GM23248 (cell line): ENCODE results near the gene CCM2. TPM values are rescaled to one million over a fixed set of nuclear protein-coding genes. Genes with fewer than 3 reads are reported as not detected.

Source experiments
- DNase-seq: peaks from one replicate; pipeline ENCODE4 v3.0.0-alpha.2; 2015
- H2AFZ ChIP-seq: fragments of 200-600 bp; sonication (generic); 2 replicates; pipeline ENCODE4 v1.6.1; 2016; ENCODE audit warnings: antibody characterized with exemption
- H3F3A ChIP-seq: fragments of 200-600 bp; sonication (generic); 2 replicates; pipeline ENCODE4 v1.6.1; 2016; ENCODE audit warnings: mild to moderate bottlenecking, antibody characterized with exemption, mixed run types; ENCODE audit not compliant: insufficient read depth
- H3K27ac ChIP-seq: fragments of 200-600 bp; sonication (generic); 2 replicates; pipeline ENCODE4 v1.5.1; 2016; ENCODE audit warnings: mild to moderate bottlenecking
- H3K27me3 ChIP-seq: fragments of 200-600 bp; sonication (generic); replicated peaks from 2 replicates; pipeline ENCODE4 v1.6.1; 2016; ENCODE audit warnings: mild to moderate bottlenecking; ENCODE audit not compliant: insufficient read depth
- H3K36me3 ChIP-seq: fragments of 200-600 bp; sonication (generic); 2 replicates; pipeline ENCODE4 v1.6.1; 2016; ENCODE audit warnings: low read depth, mild to moderate bottlenecking
- H3K4me1 ChIP-seq: fragments of 200-600 bp; sonication (generic); 2 replicates; pipeline ENCODE4 v1.6.1; 2016; ENCODE audit warnings: mild to moderate bottlenecking; ENCODE audit not compliant: insufficient read depth
- H3K4me2 ChIP-seq: fragments of 200-600 bp; sonication (generic); one replicate; pipeline ENCODE4 v1.6.1; 2016; ENCODE audit warnings: mild to moderate bottlenecking; ENCODE audit not compliant: unreplicated experiment
- H3K4me3 ChIP-seq: fragments of 200-600 bp; sonication (generic); 2 replicates; pipeline ENCODE4 v1.5.1; 2016; ENCODE audit warnings: mild to moderate bottlenecking
- H3K79me2 ChIP-seq: fragments of 200-600 bp; sonication (generic); 2 replicates; pipeline ENCODE4 v1.6.1; 2016; ENCODE audit warnings: mild to moderate bottlenecking; ENCODE audit not compliant: insufficient read depth
- H3K9ac ChIP-seq: fragments of 200-600 bp; sonication (generic); 2 replicates; pipeline ENCODE4 v1.6.1; 2016; ENCODE audit warnings: mild to moderate bottlenecking
- H3K9me2 ChIP-seq: fragments of 200-600 bp; sonication (generic); 2 replicates; pipeline ENCODE4 v1.6.1; 2016; ENCODE audit warnings: mixed run types, mild to moderate bottlenecking, moderate library complexity; ENCODE audit not compliant: insufficient read depth
- H3K9me3 ChIP-seq: fragments of 200-600 bp; sonication (generic); one replicate; pipeline ENCODE4 v1.6.1; 2017; ENCODE audit warnings: low read depth
- H4K20me1 ChIP-seq: fragments of 200-600 bp; sonication (generic); 2 replicates; pipeline ENCODE4 v1.6.0; 2016; ENCODE audit not compliant: insufficient read depth
- EZH2 ChIP-seq: fragments of 200-600 bp; sonication (generic); IDR thresholded peaks from 2 replicates; pipeline ENCODE4 v1.6.1; 2018; ENCODE audit warnings: antibody characterized with exemption, mild to moderate bottlenecking; ENCODE audit not compliant: insufficient read depth, poor library complexity, severe bottlenecking
- EZH2phosphoT487 ChIP-seq: fragments of 200-600 bp; sonication (generic); IDR thresholded peaks from 2 replicates; pipeline ENCODE4 v1.6.1; 2018; ENCODE audit warnings: antibody characterized with exemption, moderate library complexity, mild to moderate bottlenecking, low read depth; ENCODE audit not compliant: insufficient read depth
- WGBS, 2 experiments: methylation state at CpG; one replicate each; pipeline ENCODE4 v1.1.6; 2015 to 2017; ENCODE audit warnings: low lambda C conversion rate in 2 of 2, low coverage in 1 of 2; ENCODE audit errors: missing lambda C conversion rate in 2 of 2; 5-methylcytosine and 5-hydroxymethylcytosine counted together
- in situ Hi-C: fragments of 300-500 bp; cut with MboI; formaldehyde crosslinking; loops from 2 replicates; pipeline ENCODE4 v1.15.0; 2020
- polyA plus RNA-seq: library from polyadenylated mRNA; unstranded; fragments of >200 nt; fragmentation: Nextera tagmentation; extraction: Ambion mirVana; gene quantifications from 2 replicates; pipeline ENCODE4 v1.2.1, GENCODE V29; 2016
- total RNA-seq: library from RNA; depleted of rRNA; stranded (reverse); fragments of >200 nt; shearing (Covaris generic); gene quantifications from 2 replicates; pipeline ENCODE4 v1.2.3, GENCODE V29; 2014

The CCM2 gene
- total and polyA plus RNA-seq, 2 experiments from 2014 or later, result 63.8 to 69.3 TPM

GRCh38 chr7:45068236-45069023 is 68.4 kb downstream of the CCM2 start:
- H3K4me1 ChIP-seq, result no peaks in the 10 kb centered on the region
- H3K79me2 ChIP-seq, result peaks cover 29% of the 10 kb centered on the region; the same call in 1 of the 2 replicates
- no peak overlapping the region for H3K27ac ChIP-seq
- H3K4me2 ChIP-seq, result no peak overlapping the region
- no peak overlapping the region for H3K9ac ChIP-seq
- TF ChIP-seq EZH2phosphoT487 (no peak), EZH2 (no peak)
- DNase-seq, result no peak
- no peaks in the 10 kb centered on the region for H3F3A ChIP-seq
- H3K4me3 ChIP-seq, result no peak overlapping the region
- 98% methylated on average over 15 of the region's 15 CpGs for WGBS, 2 experiments
- H3K27me3 ChIP-seq, result no peaks in the 10 kb centered on the region
- no peaks in the 10 kb centered on the region for H3K9me2 ChIP-seq
- peaks cover 9% of the 10 kb centered on the region; the same call in 1 of the 2 replicates for H3K36me3 ChIP-seq
- in situ Hi-C loops, result no loop called here
- no peak overlapping the region for H2AFZ ChIP-seq
- H4K20me1 ChIP-seq, result no peaks in the 10 kb centered on the region; the same call in 1 of the 2 replicates
- H3K9me3 ChIP-seq, result no peaks in the 10 kb centered on the region

GRCh38 chr7:45069444-45070253 is 69.6 kb downstream of the CCM2 start:
- in situ Hi-C loops, result no loop called here

DNA sequence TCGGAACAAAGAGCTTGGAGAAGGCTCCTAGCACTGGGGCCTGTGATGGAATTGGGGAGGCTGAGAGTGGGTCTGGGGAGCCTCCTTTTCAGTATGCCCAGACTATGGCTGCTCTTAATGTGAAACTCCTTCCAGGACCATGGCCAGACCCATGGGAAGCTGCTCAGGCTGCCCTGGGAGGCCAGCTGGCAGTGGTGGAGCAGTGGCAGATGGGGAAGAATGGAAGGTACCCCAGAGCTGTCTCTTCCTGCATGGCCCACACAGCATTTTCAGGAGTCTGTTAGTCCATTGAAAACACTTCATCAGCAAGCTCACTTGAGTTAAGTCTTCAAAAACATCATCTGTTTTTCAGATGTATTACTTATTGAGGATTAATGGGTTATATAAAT is 70.2 kb downstream of the CCM2 start:
- Histone ChIP-seq H3K9me3 (no peaks in the 10 kb centered on the region), H3K27ac (no peak overlapping the region), H3K36me3 (no peaks in the 10 kb centered on the region; the same call in 1 of the 2 replicates), H3K4me2 (no peak overlapping the region), H3K79me2 (0 out of 2 replicates have a peak, but pooled peaks cover 20% of the 10 kb centered on the region), H3F3A (no peaks in the 10 kb centered on the region), H3K4me3 (no peak overlapping the region), H4K20me1 (no peaks in the 10 kb centered on the region; the same call in 1 of the 2 replicates), H3K4me1 (no peaks in the 10 kb centered on the region), H3K27me3 (no peaks in the 10 kb centered on the region), H3K9ac (no peak overlapping the region), H2AFZ (no peak overlapping the region), H3K9me2 (no peaks in the 10 kb centered on the region)
- DNase-seq, result no peak
- in situ Hi-C loops, result no loop called here
- 88 to 95% methylated on average over 1 of the region's 1 CpG for WGBS, 2 experiments
- TF ChIP-seq EZH2phosphoT487, result no peak
- TF ChIP-seq EZH2, result no peak

More at GRCh38 chr7:45069444-45070253, 69.6 kb downstream of the CCM2 start:
- Histone ChIP-seq H3K27me3 (no peaks in the 10 kb centered on the region), H3K79me2 (peaks cover 24% of the 10 kb centered on the region; the same call in 1 of the 2 replicates), H3K4me2 (no peak overlapping the region), H4K20me1 (no peaks in the 10 kb centered on the region; the same call in 1 of the 2 replicates), H3K27ac (no peak overlapping the region), H3K9me2 (no peaks in the 10 kb centered on the region), H3K36me3 (peaks cover 2% of the 10 kb centered on the region; the same call in 1 of the 2 replicates), H3K4me1 (no peaks in the 10 kb centered on the region), H3K9me3 (no peaks in the 10 kb centered on the region), H3K4me3 (no peak overlapping the region), H3F3A (no peaks in the 10 kb centered on the region), H2AFZ (no peak overlapping the region), H3K9ac (no peak overlapping the region)
- 90 to 92% methylated on average over 15 of the region's 15 CpGs for WGBS, 2 experiments
- TF ChIP-seq EZH2 (no peak), EZH2phosphoT487 (no peak)
- DNase-seq, result no peak

GRCh38 chr7:45071528-45071927 is 71.5 kb downstream of the CCM2 start:
- Histone ChIP-seq H3F3A (no peaks in the 10 kb centered on the region), H3K27me3 (no peaks in the 10 kb centered on the region), H2AFZ (no peak overlapping the region), H4K20me1 (no peaks in the 10 kb centered on the region; the same call in 1 of the 2 replicates), H3K4me3 (no peak overlapping the region), H3K36me3 (no peaks in the 10 kb centered on the region; the same call in 1 of the 2 replicates), H3K9me2 (no peaks in the 10 kb centered on the region), H3K79me2 (0 out of 2 replicates have a peak, but pooled peaks cover 16% of the 10 kb centered on the region), H3K9me3 (no peaks in the 10 kb centered on the region), H3K4me2 (no peak overlapping the region), H3K4me1 (no peaks in the 10 kb centered on the region), H3K27ac (no peak overlapping the region), H3K9ac (no peak overlapping the region)
- in situ Hi-C loops, result no loop called here
- 81 to 82% methylated on average over 3 of the region's 3 CpGs for WGBS, 2 experiments
- DNase-seq, result no peak
- TF ChIP-seq EZH2 (no peak), EZH2phosphoT487 (no peak)
